ENCODE results near the gene CABLES2. TPM values are rescaled to one million over a fixed set of nuclear protein-coding genes. Genes with fewer than 3 reads are reported as not detected.

CABLES2 gene
- total RNA-seq, 6 experiments from 2014 or later: 1.4 to 2.9 (median 2.5) TPM

GRCh38 chr20:62370115-62370806 is 36.8 kb downstream of the CABLES2 start:
- no peak for TF ChIP-seq CTCF (IDR thresholded peaks at IDR 0.05)
- no peak for TF ChIP-seq POLR2A (IDR thresholded peaks at IDR 0.05)
- peak overlapping the region in 1 of 3 donors; percentile 11 for H3K4me3 ChIP-seq
- DNase-seq: no peak
- H3K4me1 ChIP-seq: peaks cover 0 to 56% (median 23%) of the 10 kb centered on the region in 4 donors
- intact Hi-C loops (cut with DNase I): no loop called here
- peak overlapping the region in 1 of 3 donors; percentile 85 for H3K27ac ChIP-seq
- ATAC-seq: peak in 3 of 4 donors; percentile 10 to 63 (median 22)
- no peaks in the 10 kb centered on the region for H3K36me3 ChIP-seq
- WGBS (ENCODE audit: insufficient coverage, low coverage, low lambda C conversion rate, missing lambda C conversion rate): 23% methylated on average over 4 of the region's 19 CpGs
- H3K9me3 ChIP-seq: no peaks in the 10 kb centered on the region
- no peaks in the 10 kb centered on the region for H3K27me3 ChIP-seq

DNA sequence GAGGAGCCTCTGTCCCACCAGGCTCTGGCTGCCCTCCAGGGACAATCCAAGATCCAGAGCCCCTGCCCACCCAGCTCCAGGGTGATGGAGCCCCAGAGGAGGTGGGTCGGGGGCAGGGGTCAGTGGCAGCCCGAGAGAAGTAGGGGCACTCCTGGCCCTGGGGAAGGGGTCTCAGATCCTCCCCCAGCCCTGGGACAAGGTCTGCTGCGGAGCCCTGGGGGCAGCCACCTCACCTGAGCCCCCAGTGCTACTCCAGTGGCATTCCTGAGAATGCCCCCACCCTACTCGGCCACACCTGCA is 37.3 kb downstream of the CABLES2 start:
- 58% methylated on average over 2 of the region's 4 CpGs for WGBS (ENCODE audit: insufficient coverage, low coverage, low lambda C conversion rate, missing lambda C conversion rate)
- Histone ChIP-seq H3K27me3 (no peaks in the 10 kb centered on the region), H3K4me1 (peaks cover 0 to 59% (median 23%) of the 10 kb centered on the region in 4 donors), H3K4me3 (no peak overlapping the region), H3K27ac (peak overlapping the region in 1 of 3 donors; percentile 85), H3K9me3 (no peaks in the 10 kb centered on the region), H3K36me3 (no peaks in the 10 kb centered on the region)
- TF ChIP-seq POLR2A (IDR thresholded peaks at IDR 0.05): no peak
- no peak for TF ChIP-seq CTCF (IDR thresholded peaks at IDR 0.05)
- intact Hi-C loops (cut with DNase I): no loop called here
- ATAC-seq (no peak), DNase-seq (no peak)

- DNase-seq (no peak), ATAC-seq (peak; percentile 3 to 42 (median 21))
- H3K27me3 ChIP-seq: no peaks in the 10 kb centered on the region
- no peaks in the 10 kb centered on the region for H3K9me3 ChIP-seq
- TF ChIP-seq CTCF (IDR thresholded peaks at IDR 0.05): peak in 3 of 4 donors; percentile 27 to 40 (median 28)
- TF ChIP-seq POLR2A (IDR thresholded peaks at IDR 0.05): peak; percentile 12
- 35% methylated on average over 11 of the region's 28 CpGs for WGBS (ENCODE audit: insufficient coverage, low coverage, low lambda C conversion rate, missing lambda C conversion rate)
- peak overlapping the region in 1 of 3 donors; percentile 85 for H3K27ac ChIP-seq
- intact Hi-C loops (cut with DNase I): no loop called here
- peaks cover 0 to 59% (median 23%) of the 10 kb centered on the region in 4 donors for H3K4me1 ChIP-seq
- H3K4me3 ChIP-seq: peak overlapping the region in 1 of 3 donors; percentile 38
- H3K36me3 ChIP-seq: no peaks in the 10 kb centered on the region
Measured at GRCh38 chr20:62368976-62369814, 37.9 kb downstream of the CABLES2 start.

DNA sequence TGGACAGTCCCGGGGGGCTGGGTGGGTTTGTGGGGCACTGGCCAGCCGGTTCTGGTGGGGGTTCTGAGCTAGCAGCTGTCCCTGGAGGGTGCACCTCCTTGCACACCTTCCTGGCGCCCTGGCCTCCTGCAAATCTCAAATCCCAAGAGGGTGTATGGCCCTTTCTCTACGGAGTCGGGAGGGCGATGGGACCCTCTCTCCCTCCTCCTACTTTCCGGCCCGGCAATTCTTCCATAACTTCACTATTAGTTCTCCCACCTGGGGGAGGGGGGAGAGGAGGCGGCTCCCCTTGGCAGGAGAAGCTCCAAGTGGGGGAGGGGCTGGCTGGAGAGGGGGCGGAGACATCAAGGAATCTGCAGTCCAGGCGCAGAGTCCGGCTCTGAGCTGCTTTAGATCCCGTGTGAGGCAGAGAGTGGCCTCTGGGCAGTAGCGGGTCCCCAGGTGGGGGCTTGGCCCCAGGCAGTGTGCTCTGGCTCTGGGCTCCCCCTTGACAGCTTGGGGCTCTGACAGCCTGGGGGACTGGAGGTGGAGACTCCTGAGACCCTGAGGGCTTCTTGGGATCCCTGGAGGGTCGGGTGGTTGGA is 38.6 kb downstream of the CABLES2 start:
- TF ChIP-seq CTCF (IDR thresholded peaks at IDR 0.05) (no peak), POLR2A (IDR thresholded peaks at IDR 0.05) (peak; percentile 36)
- DNase-seq: peak in 2 of 3 donors; percentile 56 to 86
- Histone ChIP-seq H3K36me3 (no peaks in the 10 kb centered on the region), H3K27ac (peak overlapping the region in 1 of 3 donors; percentile 85), H3K4me3 (peak overlapping the region in 1 of 3 donors; percentile 38), H3K9me3 (no peaks in the 10 kb centered on the region), H3K27me3 (no peaks in the 10 kb centered on the region), H3K4me1 (peaks cover 0 to 59% (median 23%) of the 10 kb centered on the region in 4 donors)
- ATAC-seq: peak in 3 of 4 donors; percentile 19 to 52 (median 50)
- WGBS (ENCODE audit: insufficient coverage, low coverage, low lambda C conversion rate, missing lambda C conversion rate): 6% methylated on average over 3 of the region's 15 CpGs
- intact Hi-C loops (cut with DNase I): no loop called here
